NCI-H2196 treated with DMSO at 0.1 percent for 48 hours (cell line): ENCODE data around the gene C1orf94.

Experiments
- DNase-seq: peaks from one replicate; lab custom pipeline; 2025; ENCODE audit not compliant: unreplicated experiment; lab: John Stamatoyannopoulos, UW

C1orf94 gene, protein sequence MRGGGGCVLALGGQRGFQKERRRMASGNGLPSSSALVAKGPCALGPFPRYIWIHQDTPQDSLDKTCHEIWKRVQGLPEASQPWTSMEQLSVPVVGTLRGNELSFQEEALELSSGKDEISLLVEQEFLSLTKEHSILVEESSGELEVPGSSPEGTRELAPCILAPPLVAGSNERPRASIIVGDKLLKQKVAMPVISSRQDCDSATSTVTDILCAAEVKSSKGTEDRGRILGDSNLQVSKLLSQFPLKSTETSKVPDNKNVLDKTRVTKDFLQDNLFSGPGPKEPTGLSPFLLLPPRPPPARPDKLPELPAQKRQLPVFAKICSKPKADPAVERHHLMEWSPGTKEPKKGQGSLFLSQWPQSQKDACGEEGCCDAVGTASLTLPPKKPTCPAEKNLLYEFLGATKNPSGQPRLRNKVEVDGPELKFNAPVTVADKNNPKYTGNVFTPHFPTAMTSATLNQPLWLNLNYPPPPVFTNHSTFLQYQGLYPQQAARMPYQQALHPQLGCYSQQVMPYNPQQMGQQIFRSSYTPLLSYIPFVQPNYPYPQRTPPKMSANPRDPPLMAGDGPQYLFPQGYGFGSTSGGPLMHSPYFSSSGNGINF

DNA sequence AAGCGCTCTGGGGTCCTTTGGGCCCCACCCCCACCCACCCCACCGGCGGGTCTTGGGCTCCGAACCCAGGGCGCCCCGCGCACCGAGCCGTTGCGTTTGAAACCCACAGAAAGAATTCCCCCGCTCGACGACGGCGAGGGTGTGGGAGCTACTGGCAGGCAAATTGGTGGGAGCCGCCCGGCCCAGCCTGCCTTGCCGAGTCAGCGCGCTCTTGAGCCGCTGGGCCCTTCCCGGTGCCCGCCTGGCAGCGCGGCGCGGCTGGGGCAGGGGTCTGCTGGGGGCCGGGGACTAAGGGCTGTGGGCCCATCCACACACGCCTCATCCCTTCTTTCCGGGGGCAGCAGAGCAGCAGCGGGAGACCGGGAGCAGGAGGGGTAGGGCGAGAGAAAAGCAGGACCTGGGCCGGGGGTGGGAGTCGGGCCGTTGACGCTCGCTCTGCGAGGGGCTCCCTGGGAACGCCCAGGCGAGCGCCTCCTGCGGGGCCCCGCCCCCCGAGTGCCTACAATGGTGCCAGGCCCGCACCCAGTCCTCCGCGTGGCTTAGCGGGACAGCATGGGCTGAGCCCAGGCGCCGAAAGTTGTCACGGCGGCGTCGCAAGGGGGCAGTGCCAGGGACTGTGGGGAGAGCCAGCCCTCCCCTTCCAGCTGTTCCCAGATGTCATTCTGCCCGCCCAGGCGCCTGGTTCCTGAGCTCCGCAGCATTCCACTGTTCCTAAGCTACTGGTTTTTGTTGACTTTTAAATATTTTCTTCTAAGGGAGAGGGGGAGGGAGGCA, at the start of gene C1orf94:
Gene C1orf94 (plus strand): TSS at position 78 of the 774 bp plus-strand sequence. CDS start 883 bp downstream, outside the sequence.
- no peak for DNase-seq

DNA sequence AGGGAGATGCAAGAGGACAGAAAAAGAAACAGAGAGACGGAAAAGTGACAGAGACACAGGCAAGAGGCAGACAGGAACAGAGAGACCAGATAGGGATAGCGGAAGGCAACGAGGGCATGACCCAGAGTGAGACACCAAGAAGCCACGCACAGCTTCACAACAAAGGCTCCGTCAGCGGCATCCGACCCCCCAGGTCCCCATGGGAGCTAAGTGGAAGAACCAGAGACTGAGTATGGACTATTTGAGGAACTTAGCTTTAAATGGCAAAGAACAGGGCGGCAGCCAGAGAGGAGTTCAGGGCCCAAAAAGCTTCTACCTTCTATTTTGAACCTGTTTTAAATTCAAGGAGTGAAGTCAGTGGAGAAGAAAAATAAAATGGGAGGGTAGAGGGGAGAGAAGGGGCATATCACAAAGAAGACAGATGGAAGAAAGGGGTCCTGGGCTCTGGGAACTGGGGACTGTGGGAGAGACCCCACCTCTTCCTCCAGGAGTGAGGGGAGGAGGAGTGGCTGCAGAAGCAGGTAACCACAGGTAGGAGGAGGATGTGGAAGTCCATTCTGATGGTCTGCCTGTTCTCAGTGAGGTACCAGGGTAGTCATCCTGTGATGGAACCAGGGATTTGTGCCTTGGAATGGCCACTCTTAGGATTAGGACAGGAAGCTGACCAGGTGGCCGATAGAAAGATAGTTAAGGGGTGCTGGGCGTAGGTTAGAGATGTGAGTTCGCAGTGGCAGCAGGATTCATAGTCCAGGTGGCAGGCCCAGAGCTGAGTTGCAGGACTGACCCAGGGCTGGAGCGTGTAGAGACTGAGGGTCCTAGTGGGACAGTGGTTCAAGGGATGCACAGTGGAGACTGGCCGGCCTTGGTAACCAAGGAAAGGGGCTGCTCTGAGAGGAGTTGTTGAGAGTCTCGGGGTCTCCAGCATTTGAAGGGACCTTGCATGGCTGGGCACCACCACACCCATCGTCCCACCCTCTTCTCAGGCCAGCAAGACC, 49.4 kb upstream of the C1orf94 start:
- no peak for DNase-seq

DNA sequence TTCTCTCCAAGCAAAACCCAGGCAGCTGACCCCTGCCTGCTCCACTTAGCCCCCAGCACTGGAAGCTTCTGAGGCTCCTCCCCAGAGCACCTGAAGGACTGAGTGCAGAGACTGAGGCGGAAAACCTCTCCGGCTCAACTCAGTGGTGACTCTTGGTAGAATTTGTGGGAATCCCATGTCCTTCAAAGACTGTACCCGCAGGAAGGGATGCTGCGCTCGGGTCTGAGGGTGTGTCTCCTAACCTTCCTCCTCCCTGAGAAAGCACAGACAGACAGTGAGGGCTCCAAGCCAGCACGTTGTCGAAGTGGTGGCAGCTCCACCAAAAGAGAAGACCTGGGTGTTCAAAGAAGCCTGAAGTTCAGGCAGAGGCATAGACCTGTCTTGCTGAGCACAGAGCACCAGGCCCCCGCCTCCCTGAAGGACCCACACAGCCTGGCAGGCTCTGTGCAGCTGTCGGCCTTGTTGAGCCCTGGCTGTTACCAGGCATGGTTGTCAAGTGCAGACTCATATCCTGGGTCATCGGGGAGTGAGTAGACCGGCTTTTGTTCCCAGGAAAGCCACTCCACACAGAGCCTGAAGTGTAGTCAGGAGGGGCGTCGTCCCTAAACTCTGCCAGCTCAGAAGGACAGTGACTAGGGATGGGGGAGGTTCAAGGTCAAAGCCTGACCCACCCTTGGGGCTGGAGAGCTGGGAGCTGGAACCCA, 48.4 kb upstream of the C1orf94 start:
- DNase-seq: no peak

DNA sequence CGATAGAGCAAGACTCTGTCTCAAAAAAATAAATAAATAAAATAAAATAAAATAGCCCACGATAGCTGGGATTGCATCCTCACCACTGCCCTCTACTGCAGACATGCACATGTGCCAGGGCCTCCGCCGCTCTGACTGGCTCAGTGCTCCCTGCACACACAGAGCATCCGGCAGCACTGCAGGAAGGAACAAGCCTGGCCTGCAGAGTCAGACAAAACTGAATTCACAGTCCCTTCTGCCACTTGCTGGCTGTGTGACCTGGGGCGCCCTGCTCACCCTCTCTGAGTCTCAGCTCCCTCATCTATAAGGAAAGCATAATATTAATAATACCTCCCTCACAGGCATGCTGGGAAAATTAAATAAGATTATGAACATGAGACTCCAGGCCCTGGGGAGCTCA, 47.1 kb upstream of the C1orf94 start:
- no peak for DNase-seq

DNA sequence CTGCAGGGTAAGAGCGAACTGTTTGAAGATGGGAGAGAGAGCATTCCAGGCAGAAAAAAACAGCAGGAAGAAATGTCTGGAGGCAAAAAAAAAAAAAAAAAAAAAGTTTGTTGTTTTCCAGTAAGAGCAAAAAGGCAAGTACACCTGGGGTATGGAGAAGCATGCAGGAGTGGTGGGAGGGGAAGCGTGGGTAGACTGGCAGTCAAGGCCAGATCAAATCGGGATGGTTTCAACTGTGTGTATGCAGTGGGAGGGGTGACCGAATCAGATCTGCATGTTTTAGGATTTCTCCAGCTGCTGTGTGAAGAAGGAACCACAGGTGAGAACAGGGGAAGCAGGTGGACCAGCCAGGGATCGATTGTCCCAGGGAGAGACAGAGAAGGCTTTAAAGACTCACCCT, 46.4 kb upstream of the C1orf94 start:
- DNase-seq: no peak

DNA sequence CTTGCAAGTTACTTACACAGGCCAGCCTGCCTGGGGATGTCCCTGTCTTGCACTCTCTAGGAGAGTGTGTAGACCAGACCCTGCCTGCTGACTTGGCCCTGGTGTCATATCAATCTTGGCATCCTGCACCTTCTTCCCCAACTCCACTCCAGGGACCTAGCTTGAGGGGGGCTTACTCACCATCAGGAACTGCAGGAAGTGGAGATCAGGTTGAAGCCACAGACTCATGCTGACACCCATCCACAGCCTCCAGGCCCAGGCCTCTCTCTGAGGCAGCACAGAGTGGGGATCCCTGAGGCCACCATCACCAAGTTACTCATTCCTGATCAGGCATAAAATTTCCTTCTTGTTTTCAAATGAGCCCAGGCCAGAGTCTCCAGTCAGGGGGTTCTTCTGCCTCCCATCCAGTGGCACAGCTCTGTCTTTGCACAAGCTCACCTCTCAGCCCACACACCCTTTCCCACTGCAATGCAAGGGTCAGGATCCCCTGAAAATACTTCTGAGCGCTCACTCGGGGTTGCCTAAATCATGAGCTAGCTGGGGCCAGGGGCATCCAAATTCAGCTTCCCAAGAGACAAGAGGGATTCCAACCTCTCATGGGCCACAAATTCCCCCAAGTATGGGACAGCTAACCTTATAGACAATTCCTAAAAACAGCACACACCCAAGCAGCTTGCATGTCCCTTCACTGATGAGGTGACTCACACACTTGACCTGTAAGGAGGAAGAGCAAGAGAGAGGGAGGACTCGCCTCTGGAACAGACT, 45.1 kb upstream of the C1orf94 start:
- no peak for DNase-seq

DNA sequence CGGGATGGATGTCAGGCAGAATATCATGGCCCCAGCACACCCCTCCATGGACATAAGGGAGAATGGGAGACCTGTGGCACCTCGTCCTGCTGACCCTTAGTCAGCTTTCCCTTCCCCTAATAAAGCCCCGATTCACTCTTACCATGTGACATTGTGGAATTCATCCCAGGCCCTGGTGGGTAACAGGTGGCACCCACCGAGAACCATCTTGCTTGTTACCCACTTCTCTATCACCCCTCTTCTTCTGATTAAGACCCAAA, 44.6 kb upstream of the C1orf94 start:
- DNase-seq: no peak

DNA sequence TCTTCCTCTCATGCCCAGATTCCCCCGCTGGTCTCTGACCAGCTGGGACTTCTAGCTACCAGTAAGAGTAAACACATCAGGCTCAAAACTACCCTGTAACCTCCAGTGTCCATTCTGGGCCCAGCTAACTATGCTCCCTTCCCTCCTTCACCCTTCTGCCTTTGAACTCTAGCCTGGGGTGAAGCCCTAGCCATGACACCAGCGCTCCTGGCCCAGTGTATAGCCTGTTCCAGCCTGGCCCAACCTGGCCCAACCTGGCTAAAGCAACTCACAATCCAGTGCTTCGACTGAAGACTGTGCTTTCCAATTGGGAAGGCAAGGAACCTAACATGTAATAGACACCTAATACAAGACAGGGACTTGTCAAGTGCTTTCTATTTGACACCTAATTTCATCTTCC, 39.3 kb upstream of the C1orf94 start:
- DNase-seq: no peak

DNA sequence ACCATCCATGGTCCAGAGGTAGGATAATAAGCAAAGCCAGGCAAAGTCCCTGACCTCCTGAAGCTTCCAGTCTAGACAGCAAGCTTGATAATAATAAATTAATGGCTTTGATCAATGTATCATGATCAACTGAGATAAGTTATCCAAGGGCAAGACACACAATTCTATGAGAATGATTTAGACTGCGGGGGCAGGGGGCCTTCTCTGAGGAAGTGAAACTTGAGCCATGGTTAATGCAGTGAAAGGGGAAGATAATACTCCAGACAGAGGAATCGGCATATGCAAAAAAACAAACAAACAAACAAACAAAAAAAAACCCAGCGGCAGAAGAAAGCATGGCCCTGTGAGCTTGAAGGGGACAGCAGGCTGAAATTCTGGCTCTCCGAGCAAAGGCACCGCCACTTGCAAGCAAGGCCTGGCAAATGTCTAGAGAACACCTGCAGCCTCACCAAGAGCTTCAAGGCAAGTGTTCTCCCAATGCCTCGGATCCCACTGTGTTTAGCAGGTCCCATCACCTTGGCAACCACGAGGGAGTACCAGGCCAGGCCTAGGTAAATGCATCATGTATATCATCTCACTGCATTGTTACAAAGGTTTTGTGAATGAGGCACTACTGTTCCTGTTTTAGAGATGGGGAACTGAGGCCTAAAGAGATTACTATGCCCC, 36.6 kb upstream of the C1orf94 start:
- DNase-seq: no peak

DNA sequence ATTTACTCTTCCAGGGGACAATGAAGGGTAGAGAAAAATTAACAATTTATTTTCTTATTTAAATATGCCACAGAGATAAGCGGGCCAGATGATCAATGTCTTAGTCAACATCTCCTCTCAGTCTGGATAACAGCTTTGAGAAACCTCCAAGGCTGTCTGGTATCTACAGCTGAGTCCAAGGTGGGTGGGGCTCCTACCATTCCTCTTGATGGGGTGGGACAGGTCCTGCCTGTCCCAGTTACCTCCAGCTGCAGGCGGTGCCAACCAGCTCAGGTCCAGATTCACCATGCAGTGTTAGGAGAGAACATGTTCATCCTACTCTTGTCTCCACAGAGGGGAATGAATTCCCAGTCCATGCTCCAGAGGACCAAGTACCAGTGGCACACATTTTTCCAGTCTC, 32.7 kb upstream of the C1orf94 start:
- no peak for DNase-seq

DNA sequence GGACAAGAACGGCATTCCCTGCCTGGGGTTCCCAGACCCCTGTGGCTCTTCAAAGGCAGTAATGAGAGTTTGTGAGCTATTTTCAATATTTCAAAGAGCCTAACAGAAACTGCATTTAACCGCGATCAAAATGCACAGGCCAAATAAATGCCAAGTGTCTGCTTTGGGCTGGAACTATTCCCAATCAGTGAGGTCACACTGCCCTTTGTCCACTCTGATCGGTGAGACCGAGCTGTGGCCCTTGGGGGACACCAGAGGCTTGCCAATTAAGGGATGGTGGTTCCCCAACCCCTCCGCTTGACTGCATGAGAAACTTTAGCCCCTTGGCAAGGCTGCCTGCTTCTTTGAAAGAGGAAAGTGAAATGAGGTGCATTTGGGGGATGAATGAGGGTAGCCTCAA, 31.9 kb upstream of the C1orf94 start:
- no peak for DNase-seq

DNA sequence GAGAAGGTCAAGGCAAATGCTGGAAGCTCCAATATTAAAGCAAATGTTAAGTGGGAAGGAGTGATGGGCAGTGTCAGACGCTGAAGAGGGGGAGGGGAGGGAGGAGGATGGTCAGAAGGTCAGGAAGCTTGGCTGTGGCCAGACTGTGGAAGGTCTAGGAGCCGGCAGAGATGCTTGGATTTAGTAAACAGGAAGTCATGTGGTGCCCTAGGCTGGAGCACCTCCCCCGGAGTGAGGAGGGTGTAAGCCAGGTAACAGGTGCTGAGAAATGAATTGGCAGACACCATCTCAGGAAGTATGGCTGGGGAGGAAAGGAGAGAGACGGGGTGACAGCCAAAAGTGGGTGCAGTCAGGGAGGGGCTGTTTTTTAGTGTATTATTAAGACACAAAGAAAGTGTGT, 29.4 kb upstream of the C1orf94 start:
- DNase-seq: peak; percentile 4

DNA sequence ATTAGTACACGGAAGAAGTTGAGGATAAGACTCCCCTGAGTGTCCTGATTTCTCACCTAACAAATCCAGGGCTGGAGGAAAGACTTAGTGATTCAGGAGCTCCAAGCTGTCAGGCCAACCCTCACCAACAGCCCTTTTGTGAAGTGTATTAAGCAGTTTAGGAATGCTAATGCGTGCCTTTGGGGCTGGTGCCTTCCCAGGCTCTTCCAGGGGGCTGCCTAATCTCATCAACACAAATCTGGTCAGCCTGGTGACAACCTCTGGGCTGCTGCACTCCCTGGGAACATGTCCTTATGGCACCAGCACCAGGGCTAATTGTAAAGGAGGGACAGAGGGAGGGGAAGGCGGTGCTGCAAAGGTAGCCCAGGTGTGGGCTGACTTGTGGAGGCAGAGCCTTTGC, 27.2 kb upstream of the C1orf94 start:
- DNase-seq: no peak

DNA sequence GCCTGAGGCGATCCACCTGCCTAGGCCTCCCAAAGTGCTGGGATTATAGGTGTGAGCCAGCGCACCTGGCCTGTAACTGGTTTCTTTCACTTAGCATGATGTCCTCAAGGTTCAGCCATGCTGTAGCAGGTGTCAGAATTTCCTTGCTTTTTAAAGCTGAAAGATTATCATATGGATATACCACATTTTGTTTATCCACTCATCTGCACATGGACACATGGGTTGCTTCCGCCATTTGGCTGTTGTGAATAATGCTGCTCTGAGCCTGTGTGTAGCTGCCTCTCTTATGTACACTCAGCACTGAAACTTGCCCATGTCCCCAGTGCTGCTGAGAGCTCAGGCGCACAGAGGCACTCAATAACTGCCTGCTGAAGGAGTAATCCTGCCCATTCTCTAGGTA, 23.5 kb upstream of the C1orf94 start:
- no peak for DNase-seq

DNA sequence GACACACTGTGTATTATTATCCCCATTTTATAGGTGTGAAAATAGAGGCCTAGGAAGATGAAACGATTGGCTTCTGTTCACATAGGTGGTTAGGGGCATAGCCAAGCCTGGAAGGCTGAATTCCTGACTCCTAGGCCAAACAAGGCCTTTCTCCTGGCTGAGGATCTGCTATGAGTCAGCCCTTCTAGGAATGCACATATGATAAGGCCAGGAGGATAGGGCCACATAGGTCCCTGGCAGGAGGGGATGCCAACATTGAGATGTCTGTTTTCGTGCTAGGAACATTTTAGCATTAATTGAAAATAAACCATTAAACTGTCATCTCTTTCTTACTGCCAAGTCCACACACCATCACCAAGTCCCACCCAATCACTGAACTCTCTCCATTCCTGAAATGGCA, 20.8 kb upstream of the C1orf94 start:
- DNase-seq: no peak

DNA sequence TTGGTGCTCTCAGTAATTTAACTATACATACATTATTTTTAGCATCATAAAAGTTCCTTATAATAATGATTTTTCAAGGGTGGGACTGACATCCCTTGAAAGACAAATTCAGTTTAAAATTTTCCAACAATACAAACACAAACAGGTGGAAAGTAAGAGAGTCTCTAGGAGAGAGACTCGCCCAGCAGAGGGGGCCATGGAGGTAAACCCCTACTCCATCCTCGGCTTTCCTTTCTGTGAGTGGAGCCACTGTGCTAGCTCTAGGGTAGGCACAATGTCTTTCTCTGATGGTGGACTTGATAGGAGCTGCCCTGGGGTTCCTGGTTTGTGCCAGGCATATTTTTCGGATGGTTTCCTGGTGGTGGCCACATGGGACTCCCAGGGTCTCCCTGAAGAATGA, 20.0 kb upstream of the C1orf94 start:
- no peak for DNase-seq

DNA sequence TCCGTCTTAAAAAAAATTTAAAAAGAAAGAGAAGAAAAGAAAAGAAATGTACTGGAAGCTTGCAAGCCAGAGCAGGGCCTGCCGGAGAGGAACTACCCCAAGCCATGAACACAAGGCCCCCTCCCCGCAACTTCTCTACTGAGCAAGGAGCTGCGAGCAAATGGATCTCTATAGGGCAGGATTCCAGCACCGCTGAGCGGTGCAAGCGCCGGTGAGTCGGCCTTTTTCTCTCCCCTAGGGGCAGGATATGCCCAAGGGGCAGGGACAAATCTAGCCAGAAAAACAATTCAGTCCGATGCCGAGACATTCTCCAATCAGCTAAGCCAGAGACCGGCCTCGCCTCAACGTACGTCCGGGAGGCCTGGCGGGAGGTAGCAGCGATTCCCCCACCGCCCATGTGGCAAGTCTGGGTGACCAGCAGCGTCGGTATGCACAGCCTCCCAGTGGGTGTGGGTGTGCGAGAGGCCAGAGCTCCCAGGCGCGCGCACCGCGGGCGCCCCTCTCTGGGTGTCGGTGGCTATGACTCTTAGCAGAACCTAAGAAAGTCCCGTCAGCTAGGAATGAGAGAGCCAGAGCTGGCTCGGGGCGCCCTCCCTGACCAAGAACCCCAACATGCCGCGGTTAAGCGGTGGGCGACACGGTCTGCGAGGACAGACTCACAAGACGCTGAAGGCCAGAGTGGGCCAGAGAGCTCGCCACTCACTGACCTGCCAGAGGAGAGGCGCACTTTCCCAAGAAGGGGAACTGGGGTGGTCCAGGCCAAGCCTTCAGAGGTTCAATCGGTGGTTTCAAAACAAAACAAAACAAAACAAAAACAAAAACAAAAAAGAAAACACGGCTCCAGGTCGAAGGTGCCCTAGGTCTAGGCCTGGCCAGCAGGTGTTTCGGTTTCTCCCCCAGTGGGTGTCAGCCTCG, 13.6 kb upstream of the C1orf94 start:
- DNase-seq: no peak
